OCI-LY7 (cell line): ENCODE data around the gene SGSM2. TPM values are rescaled to one million over a fixed set of nuclear protein-coding genes. Genes with fewer than 3 reads are reported as not detected.

Experiments
- BruUV-seq: library from RNA; stranded (reverse); fragments of 400-500 nt; replicated peaks from 2 replicates; lab custom pipeline; 2021; lab: Mats Ljungman, UMichigan
- CTCF ChIA-PET: fragments of 300-600 bp; sonication (Branson Sonifier 250); formaldehyde crosslinking; loops from one replicate; lab custom pipeline; 2022; ENCODE audit warnings: antibody characterized with exemption; ENCODE audit not compliant: unreplicated experiment; lab: Charles Lee
- POLR2A ChIA-PET: fragments of 300-600 bp; sonication (Branson Sonifier 250); formaldehyde crosslinking; loops from one replicate; lab custom pipeline; 2022; ENCODE audit warnings: antibody characterized with exemption; lab: Charles Lee
- DNase-seq: peaks from one replicate; pipeline ENCODE4 v3.0.0-alpha.2; 2015; ENCODE audit warnings: low spot score
- H2AFZ ChIP-seq: fragments of 200-600 bp; sonication (generic), shearing (Covaris generic); 2 replicates; pipeline ENCODE4 v1.6.1; 2014; ENCODE audit warnings: mild to moderate bottlenecking, antibody characterized with exemption, low read length, moderate library complexity
- H3K27ac ChIP-seq: fragments of 200-600 bp; sonication (generic); 2 replicates; pipeline ENCODE4 v1.5.1; 2014; ENCODE audit warnings: mixed run types, low read depth, mild to moderate bottlenecking, moderate library complexity, low read length, inconsistent platforms; ENCODE audit not compliant: poor library complexity, severe bottlenecking
- H3K36me3 ChIP-seq: fragments of 200-600 bp; sonication (generic); 2 replicates; pipeline ENCODE4 v1.6.1; 2014; ENCODE audit warnings: mild to moderate bottlenecking, antibody characterized with exemption, low read length, moderate library complexity, mixed read lengths; ENCODE audit not compliant: insufficient read depth
- H3K4me1 ChIP-seq: fragments of 200-600 bp; sonication (generic); 2 replicates; pipeline ENCODE4 v1.5.1; 2014; ENCODE audit warnings: mild to moderate bottlenecking, low read length; ENCODE audit not compliant: insufficient read depth, poor library complexity, severe bottlenecking
- H3K4me2 ChIP-seq: fragments of 200-600 bp; sonication (generic); 2 replicates; pipeline ENCODE4 v1.6.1; 2014; ENCODE audit warnings: mild to moderate bottlenecking, low read length
- H3K4me3 ChIP-seq: fragments of 200-600 bp; sonication (generic); 2 replicates; pipeline ENCODE4 v1.5.1; 2014; ENCODE audit warnings: mild to moderate bottlenecking, low read depth, low read length; ENCODE audit not compliant: poor library complexity, severe bottlenecking
- H3K79me2 ChIP-seq: fragments of 200-600 bp; sonication (generic); 2 replicates; pipeline ENCODE4 v1.6.1; 2016; ENCODE audit warnings: low read depth, mild to moderate bottlenecking, low read length, moderate library complexity, mixed read lengths; ENCODE audit not compliant: insufficient read depth
- H3K9me2 ChIP-seq: fragments of 200-600 bp; sonication (generic); 2 replicates; pipeline ENCODE4 v1.6.1; 2016; ENCODE audit warnings: mild to moderate bottlenecking, low read length, mixed read lengths; ENCODE audit not compliant: insufficient read depth
- H3K9me3 ChIP-seq: fragments of 200-600 bp; sonication (generic); 2 replicates; pipeline ENCODE4 v1.6.1; 2014; ENCODE audit warnings: mild to moderate bottlenecking, mixed run types, low read length, mixed read lengths
- H4K20me1 ChIP-seq: fragments of 200-600 bp; sonication (generic); 2 replicates; pipeline ENCODE4 v1.6.1; 2014; ENCODE audit warnings: mild to moderate bottlenecking, antibody characterized with exemption, low read length, moderate library complexity, mixed read lengths; ENCODE audit not compliant: insufficient read depth
- CTCF ChIP-seq: fragments of 200-600 bp; sonication (generic); conservative IDR thresholded peaks from 2 replicates; pipeline ENCODE4 v1.5.1; 2014; ENCODE audit warnings: mild to moderate bottlenecking, antibody characterized with exemption, low read length, moderate library complexity, mixed read lengths
- EZH2phosphoT487 ChIP-seq: fragments of 200-600 bp; sonication (generic); IDR thresholded peaks from 2 replicates; pipeline ENCODE4 v1.6.1; 2018; ENCODE audit warnings: low read depth, borderline replicate concordance, mild to moderate bottlenecking, mixed run types, antibody characterized with exemption, low read length, moderate library complexity, mixed read lengths
- intact Hi-C: fragments of 100-400 bp; cut with micrococcal nuclease; formaldehyde crosslinking; loops from one replicate; pipeline ENCODE4 v1.10.0; 2022; ENCODE audit not compliant: unreplicated experiment
- total RNA-seq, 2 experiments: library from RNA; depleted of rRNA in 1 of 2; stranded (reverse); fragments of >200 nt in 1 of 2; shearing (Covaris generic) in 1 of 2; gene quantifications; 2 replicates each; pipeline ENCODE4 v1.2.3, GENCODE V29; 2014 to 2022

The SGSM2 gene
- total RNA-seq, 2 experiments from 2014 or later, result 44.0 to 50.6 TPM

- Histone ChIP-seq H3K4me2 (no peak overlapping the region), H2AFZ (no peak overlapping the region), H3K9me3 (no peaks in the 10 kb centered on the region), H4K20me1 (no peaks in the 10 kb centered on the region), H3K4me3 (no peak overlapping the region), H3K27ac (no peak overlapping the region), H3K36me3 (peaks cover 5% of the 10 kb centered on the region; the same call in 1 of the 2 replicates), H3K79me2 (no peaks in the 10 kb centered on the region), H3K9me2 (no peaks in the 10 kb centered on the region), H3K4me1 (peaks cover 5% of the 10 kb centered on the region)
- POLR2A ChIA-PET, result interaction anchor here (2.4 kb wide), 1 partner anchor 31 kb away, joined by 8 read pairs; no protein-coding TSS in a partner anchor
- TF ChIP-seq EZH2phosphoT487 (no peak), CTCF (no peak)
- CTCF ChIA-PET, result no interaction called here
- no peak for DNase-seq
- no TSS peak for BruUV-seq
- intact Hi-C loops, result no loop called here
These were observed 47.3 kb downstream of the SGSM2 start for GRCh38 chr17:2384439-2385127.

- H3K36me3 ChIP-seq, result peaks cover 5% of the 10 kb centered on the region; the same call in 1 of the 2 replicates
These were observed 48.2 kb downstream of the SGSM2 start for GRCh38 chr17:2385240-2386210.

More at GRCh38 chr17:2385240-2386210, 48.2 kb downstream of the SGSM2 start:
- Histone ChIP-seq H3K79me2 (no peaks in the 10 kb centered on the region), H3K4me2 (no peak overlapping the region), H2AFZ (no peak overlapping the region), H4K20me1 (no peaks in the 10 kb centered on the region), H3K4me3 (no peak overlapping the region), H3K27ac (no peak overlapping the region), H3K9me3 (no peaks in the 10 kb centered on the region), H3K4me1 (peaks cover 5% of the 10 kb centered on the region), H3K9me2 (no peaks in the 10 kb centered on the region)
- no TSS peak for BruUV-seq
- intact Hi-C loops, result no loop called here
- DNase-seq, result no peak
- TF ChIP-seq CTCF (no peak), EZH2phosphoT487 (no peak)
- CTCF ChIA-PET, result no interaction called here
- POLR2A ChIA-PET, result interaction anchor here (0.5 kb wide), 1 partner anchor 547 kb away, joined by 7 read pairs; no protein-coding TSS in a partner anchor
